ENCODE results near the gene RPLP2.

DNA sequence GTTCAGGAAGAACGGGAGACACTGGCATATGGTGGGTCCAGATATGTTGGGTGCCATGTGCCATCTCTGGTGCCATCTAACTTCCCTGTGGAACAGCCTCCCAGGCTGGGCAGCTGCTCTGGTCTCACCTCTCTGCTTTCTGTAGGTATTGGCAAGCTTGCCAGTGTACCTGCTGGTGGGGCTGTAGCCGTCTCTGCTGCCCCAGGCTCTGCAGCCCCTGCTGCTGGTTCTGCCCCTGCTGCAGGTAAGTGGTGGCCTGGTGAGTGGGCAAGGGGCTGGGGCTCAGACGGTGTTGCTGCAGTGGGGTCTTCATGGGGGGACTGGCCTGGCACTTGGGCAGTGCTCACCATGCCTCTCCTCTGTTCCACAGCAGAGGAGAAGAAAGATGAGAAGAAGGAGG is 2.6 kb downstream of the RPLP2 start:
- TF ChIP-seq POLR2AphosphoS5 (IDR thresholded peaks at IDR 0.05), result no peak
- TF ChIP-seq, protein P1, sequence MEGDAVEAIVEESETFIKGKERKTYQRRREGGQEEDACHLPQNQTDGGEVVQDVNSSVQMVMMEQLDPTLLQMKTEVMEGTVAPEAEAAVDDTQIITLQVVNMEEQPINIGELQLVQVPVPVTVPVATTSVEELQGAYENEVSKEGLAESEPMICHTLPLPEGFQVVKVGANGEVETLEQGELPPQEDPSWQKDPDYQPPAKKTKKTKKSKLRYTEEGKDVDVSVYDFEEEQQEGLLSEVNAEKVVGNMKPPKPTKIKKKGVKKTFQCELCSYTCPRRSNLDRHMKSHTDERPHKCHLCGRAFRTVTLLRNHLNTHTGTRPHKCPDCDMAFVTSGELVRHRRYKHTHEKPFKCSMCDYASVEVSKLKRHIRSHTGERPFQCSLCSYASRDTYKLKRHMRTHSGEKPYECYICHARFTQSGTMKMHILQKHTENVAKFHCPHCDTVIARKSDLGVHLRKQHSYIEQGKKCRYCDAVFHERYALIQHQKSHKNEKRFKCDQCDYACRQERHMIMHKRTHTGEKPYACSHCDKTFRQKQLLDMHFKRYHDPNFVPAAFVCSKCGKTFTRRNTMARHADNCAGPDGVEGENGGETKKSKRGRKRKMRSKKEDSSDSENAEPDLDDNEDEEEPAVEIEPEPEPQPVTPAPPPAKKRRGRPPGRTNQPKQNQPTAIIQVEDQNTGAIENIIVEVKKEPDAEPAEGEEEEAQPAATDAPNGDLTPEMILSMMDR (IDR thresholded peaks at IDR 0.05), result no peak
